ENCODE data around the gene GRK3. TPM values are rescaled to one million over a fixed set of nuclear protein-coding genes. Genes with fewer than 3 reads are reported as not detected.

GRK3 gene
- total and polyA plus RNA-seq, 10 of the 15 experiments (the other 5 are each of a cell fraction or from before 2014, with no cell fraction given) = 3.1 to 35.1 (median 14.7) TPM

DNA sequence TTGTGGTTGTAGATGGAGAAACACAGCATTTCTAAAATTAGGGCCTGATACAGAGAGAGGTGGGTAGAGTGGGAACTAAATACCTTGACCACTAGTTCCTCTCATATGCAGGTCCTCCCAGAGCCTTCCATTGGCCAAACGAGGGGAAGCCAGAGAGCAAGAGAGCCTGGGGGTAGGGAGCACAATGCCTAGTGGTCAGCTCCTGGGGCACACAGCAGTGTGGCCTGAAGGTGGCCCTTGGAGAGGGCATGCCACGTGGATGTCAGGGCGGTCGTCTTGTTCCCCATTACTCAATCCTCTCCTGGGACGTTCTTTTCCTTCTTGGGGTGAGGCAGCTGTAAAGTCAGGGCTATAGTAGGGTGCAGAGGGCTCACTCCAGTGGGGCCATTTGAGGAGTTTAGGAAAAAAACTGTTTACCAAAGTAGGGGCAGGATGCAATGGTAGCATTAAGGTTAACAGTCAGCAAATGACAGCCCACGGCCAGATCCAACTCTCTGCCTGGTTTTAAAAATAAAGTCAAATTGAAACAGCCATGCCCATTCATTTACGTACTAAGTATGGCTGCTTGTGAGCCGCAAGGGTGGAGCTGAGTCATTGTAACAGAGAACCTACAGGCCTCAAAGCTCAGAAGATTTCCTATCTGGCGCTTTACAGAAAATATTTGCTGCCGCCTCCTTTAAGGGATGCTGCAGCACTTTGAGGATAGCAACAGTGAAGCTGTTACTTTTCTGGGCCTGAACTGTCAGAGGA lies 185.1 kb downstream of the GRK3 start (continued):
- TF ChIP-seq, protein P1, sequence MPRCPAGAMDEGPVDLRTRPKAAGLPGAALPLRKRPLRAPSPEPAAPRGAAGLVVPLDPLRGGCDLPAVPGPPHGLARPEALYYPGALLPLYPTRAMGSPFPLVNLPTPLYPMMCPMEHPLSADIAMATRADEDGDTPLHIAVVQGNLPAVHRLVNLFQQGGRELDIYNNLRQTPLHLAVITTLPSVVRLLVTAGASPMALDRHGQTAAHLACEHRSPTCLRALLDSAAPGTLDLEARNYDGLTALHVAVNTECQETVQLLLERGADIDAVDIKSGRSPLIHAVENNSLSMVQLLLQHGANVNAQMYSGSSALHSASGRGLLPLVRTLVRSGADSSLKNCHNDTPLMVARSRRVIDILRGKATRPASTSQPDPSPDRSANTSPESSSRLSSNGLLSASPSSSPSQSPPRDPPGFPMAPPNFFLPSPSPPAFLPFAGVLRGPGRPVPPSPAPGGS (IDR thresholded peaks at IDR 0.05; ENCODE audit: borderline replicate concordance, insufficient read depth, low read depth, low read length, poor library complexity, severe bottlenecking) = no peak
- no peak for TF ChIP-seq KAT2A (conservative IDR thresholded peaks at IDR 0.05; ENCODE audit: control insufficient read depth, low read depth, low read length)
- TF ChIP-seq RUNX3 (IDR thresholded peaks at IDR 0.05; ENCODE audit: low read length) = peak; percentile 91
- TF ChIP-seq, protein P2, sequence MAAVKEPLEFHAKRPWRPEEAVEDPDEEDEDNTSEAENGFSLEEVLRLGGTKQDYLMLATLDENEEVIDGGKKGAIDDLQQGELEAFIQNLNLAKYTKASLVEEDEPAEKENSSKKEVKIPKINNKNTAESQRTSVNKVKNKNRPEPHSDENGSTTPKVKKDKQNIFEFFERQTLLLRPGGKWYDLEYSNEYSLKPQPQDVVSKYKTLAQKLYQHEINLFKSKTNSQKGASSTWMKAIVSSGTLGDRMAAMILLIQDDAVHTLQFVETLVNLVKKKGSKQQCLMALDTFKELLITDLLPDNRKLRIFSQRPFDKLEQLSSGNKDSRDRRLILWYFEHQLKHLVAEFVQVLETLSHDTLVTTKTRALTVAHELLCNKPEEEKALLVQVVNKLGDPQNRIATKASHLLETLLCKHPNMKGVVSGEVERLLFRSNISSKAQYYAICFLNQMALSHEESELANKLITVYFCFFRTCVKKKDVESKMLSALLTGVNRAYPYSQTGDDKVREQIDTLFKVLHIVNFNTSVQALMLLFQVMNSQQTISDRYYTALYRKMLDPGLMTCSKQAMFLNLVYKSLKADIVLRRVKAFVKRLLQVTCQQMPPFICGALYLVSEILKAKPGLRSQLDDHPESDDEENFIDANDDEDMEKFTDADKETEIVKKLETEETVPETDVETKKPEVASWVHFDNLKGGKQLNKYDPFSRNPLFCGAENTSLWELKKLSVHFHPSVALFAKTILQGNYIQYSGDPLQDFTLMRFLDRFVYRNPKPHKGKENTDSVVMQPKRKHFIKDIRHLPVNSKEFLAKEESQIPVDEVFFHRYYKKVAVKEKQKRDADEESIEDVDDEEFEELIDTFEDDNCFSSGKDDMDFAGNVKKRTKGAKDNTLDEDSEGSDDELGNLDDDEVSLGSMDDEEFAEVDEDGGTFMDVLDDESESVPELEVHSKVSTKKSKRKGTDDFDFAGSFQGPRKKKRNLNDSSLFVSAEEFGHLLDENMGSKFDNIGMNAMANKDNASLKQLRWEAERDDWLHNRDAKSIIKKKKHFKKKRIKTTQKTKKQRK (IDR thresholded peaks at IDR 0.05; ENCODE audit: low read depth, low read length) = no peak
- 0 out of 2 replicates have a peak, but pooled peaks have one; percentile 43 for TF ChIP-seq SIN3A (IDR thresholded peaks at IDR 0.05; ENCODE audit: low read depth, low read length)
- no peak for TF ChIP-seq SREBF2 (IDR thresholded peaks at IDR 0.05; ENCODE audit: low read length)
- TF ChIP-seq, protein P3, sequence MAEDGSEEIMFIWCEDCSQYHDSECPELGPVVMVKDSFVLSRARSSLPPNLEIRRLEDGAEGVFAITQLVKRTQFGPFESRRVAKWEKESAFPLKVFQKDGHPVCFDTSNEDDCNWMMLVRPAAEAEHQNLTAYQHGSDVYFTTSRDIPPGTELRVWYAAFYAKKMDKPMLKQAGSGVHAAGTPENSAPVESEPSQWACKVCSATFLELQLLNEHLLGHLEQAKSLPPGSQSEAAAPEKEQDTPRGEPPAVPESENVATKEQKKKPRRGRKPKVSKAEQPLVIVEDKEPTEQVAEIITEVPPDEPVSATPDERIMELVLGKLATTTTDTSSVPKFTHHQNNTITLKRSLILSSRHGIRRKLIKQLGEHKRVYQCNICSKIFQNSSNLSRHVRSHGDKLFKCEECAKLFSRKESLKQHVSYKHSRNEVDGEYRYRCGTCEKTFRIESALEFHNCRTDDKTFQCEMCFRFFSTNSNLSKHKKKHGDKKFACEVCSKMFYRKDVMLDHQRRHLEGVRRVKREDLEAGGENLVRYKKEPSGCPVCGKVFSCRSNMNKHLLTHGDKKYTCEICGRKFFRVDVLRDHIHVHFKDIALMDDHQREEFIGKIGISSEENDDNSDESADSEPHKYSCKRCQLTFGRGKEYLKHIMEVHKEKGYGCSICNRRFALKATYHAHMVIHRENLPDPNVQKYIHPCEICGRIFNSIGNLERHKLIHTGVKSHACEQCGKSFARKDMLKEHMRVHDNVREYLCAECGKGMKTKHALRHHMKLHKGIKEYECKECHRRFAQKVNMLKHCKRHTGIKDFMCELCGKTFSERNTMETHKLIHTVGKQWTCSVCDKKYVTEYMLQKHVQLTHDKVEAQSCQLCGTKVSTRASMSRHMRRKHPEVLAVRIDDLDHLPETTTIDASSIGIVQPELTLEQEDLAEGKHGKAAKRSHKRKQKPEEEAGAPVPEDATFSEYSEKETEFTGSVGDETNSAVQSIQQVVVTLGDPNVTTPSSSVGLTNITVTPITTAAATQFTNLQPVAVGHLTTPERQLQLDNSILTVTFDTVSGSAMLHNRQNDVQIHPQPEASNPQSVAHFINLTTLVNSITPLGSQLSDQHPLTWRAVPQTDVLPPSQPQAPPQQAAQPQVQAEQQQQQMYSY (CRISPR knock-in tag; IDR thresholded peaks at IDR 0.05) = no peak
- TF ChIP-seq, protein P4, sequence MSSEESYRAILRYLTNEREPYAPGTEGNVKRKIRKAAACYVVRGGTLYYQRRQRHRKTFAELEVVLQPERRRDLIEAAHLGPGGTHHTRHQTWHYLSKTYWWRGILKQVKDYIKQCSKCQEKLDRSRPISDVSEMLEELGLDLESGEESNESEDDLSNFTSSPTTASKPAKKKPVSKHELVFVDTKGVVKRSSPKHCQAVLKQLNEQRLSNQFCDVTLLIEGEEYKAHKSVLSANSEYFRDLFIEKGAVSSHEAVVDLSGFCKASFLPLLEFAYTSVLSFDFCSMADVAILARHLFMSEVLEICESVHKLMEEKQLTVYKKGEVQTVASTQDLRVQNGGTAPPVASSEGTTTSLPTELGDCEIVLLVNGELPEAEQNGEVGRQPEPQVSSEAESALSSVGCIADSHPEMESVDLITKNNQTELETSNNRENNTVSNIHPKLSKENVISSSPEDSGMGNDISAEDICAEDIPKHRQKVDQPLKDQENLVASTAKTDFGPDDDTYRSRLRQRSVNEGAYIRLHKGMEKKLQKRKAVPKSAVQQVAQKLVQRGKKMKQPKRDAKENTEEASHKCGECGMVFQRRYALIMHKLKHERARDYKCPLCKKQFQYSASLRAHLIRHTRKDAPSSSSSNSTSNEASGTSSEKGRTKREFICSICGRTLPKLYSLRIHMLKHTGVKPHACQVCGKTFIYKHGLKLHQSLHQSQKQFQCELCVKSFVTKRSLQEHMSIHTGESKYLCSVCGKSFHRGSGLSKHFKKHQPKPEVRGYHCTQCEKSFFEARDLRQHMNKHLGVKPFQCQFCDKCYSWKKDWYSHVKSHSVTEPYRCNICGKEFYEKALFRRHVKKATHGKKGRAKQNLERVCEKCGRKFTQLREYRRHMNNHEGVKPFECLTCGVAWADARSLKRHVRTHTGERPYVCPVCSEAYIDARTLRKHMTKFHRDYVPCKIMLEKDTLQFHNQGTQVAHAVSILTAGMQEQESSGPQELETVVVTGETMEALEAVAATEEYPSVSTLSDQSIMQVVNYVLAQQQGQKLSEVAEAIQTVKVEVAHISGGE (CRISPR knock-in tag; IDR thresholded peaks at IDR 0.05) = no peak
- TF ChIP-seq EGR1 (IDR thresholded peaks at IDR 0.05; ENCODE audit: borderline replicate concordance in 1 of 2, low read depth in 2 of 2, low read length in 2 of 2) = no peak
- TF ChIP-seq CHD4 (IDR thresholded peaks at IDR 0.05) = no peak
- TF ChIP-seq MEF2B (IDR thresholded peaks at IDR 0.05; ENCODE audit: partially characterized antibody, poor library complexity, severe bottlenecking) = peak; percentile 17
- TF ChIP-seq FOXK2 (IDR thresholded peaks at IDR 0.05) = no peak
- no peak for TF ChIP-seq ASH2L (IDR thresholded peaks at IDR 0.05; ENCODE audit: borderline replicate concordance, low read depth)
- 0 out of 4 replicates have a peak, but pooled peaks of 1 of the 2 experiments have one; percentile 55 for TF ChIP-seq ETV6 (conservative IDR thresholded peaks at IDR 0.05 in 1 of 2, IDR thresholded peaks at IDR 0.05 in 1 of 2; ENCODE audit: borderline replicate concordance in 1 of 2, low read depth in 1 of 2)

Measured in GM12878 (cell line).